Stomach (tissue), 4 donors: Measurements from ENCODE around the gene CAPZB.
"Not testable (repeated sequence)": the region's sequence is repeated elsewhere in the genome, so short reads cannot be mapped to it uniquely, and the experiment has no call there.

Experiments
- CTCF ChIP-seq, 7 experiments: fragments of 450-650 bp in 4 of 7; fragments of 200-600 bp in 3 of 7; sonication (generic) in 3 of 7; IDR thresholded peaks; one replicate each; pipeline ENCODE4 v1.5.1; 2016 to 2019; ENCODE audit warnings: antibody characterized with exemption in 7 of 7, control low read depth in 2 of 7, mild to moderate bottlenecking in 1 of 7
- POLR2A ChIP-seq, 4 donors: fragments of 450-650 bp; IDR thresholded peaks; one replicate each; pipeline ENCODE4 v1.6.1; 2016; ENCODE audit warnings: antibody characterized with exemption in 4 of 4, control low read depth in 2 of 4, mild to moderate bottlenecking in 1 of 4, moderate library complexity in 1 of 4
- POLR2AphosphoS5 ChIP-seq, 3 donors: sonication (generic); formaldehyde crosslinking; IDR thresholded peaks; one replicate each; pipeline ENCODE4 v1.6.1; 2016; ENCODE audit warnings: antibody characterized with exemption in 3 of 3

- not testable (repeated sequence) for TF ChIP-seq POLR2AphosphoS5, CTCF, POLR2A (IDR thresholded peaks at IDR 0.05)
These were observed 16.9 kb upstream of the CAPZB start for GRCh38 chr1:19502284-19502683.
